Activated T-cell treated with anti-CD3 and anti-CD28 coated beads, Interleukin-2, amount 50 U/mL, for 72 hours (primary cell): ENCODE results near the gene ISG20L2. TPM values are rescaled to one million over a fixed set of nuclear protein-coding genes. Genes with fewer than 3 reads are reported as not detected.

Experiments
- ATAC-seq, 2 donors: fragments of 150-1000 bp; cut with Tn5 transposase; replicated peaks in 1 of 2; 2 replicates each; pipeline ENCODE4 v1.10.0; 2021; ENCODE audit warnings: moderate library complexity in 2 of 2, mild to moderate bottlenecking in 1 of 2
- DNase-seq, 2 donors: peaks; one replicate each; pipeline ENCODE4 v3.0.0; 2021 to 2022; ENCODE audit warnings: mixed read lengths in 1 of 2
- H3K27ac Mint-ChIP-seq: one replicate; pipeline ENCODE4 v1.8.0; 2022; ENCODE audit warnings: mild to moderate bottlenecking, moderate library complexity, mixed read lengths
- H3K27me3 Mint-ChIP-seq: one replicate; pipeline ENCODE4 v1.8.0; 2022; ENCODE audit warnings: low read depth, mixed read lengths
- H3K36me3 Mint-ChIP-seq, 2 donors: one replicate each; pipeline ENCODE4 v1.8.0; 2022; ENCODE audit warnings: mixed read lengths in 2 of 2, mild to moderate bottlenecking in 1 of 2; ENCODE audit not compliant: insufficient read depth in 2 of 2
- H3K4me1 Mint-ChIP-seq: one replicate; pipeline ENCODE4 v1.8.0; 2022; ENCODE audit warnings: low read depth, mixed read lengths
- H3K4me3 Mint-ChIP-seq, 2 donors: one replicate each; pipeline ENCODE4 v1.8.0; 2022; ENCODE audit warnings: mild to moderate bottlenecking in 2 of 2, mixed read lengths in 2 of 2, moderate library complexity in 2 of 2
- H3K9me3 Mint-ChIP-seq, 2 donors: one replicate each; pipeline ENCODE4 v1.8.0; 2022; ENCODE audit warnings: mixed read lengths in 2 of 2
- total RNA-seq, 2 donors: library from RNA; stranded (reverse); gene quantifications; one replicate each; pipeline ENCODE4 v1.2.3, GENCODE V29; 2022

Gene ISG20L2, protein sequence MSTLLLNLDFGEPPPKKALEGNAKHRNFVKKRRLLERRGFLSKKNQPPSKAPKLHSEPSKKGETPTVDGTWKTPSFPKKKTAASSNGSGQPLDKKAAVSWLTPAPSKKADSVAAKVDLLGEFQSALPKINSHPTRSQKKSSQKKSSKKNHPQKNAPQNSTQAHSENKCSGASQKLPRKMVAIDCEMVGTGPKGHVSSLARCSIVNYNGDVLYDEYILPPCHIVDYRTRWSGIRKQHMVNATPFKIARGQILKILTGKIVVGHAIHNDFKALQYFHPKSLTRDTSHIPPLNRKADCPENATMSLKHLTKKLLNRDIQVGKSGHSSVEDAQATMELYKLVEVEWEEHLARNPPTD
- total RNA-seq: 10 to 100 TPM; 36.3 to 37.1 TPM

DNA sequence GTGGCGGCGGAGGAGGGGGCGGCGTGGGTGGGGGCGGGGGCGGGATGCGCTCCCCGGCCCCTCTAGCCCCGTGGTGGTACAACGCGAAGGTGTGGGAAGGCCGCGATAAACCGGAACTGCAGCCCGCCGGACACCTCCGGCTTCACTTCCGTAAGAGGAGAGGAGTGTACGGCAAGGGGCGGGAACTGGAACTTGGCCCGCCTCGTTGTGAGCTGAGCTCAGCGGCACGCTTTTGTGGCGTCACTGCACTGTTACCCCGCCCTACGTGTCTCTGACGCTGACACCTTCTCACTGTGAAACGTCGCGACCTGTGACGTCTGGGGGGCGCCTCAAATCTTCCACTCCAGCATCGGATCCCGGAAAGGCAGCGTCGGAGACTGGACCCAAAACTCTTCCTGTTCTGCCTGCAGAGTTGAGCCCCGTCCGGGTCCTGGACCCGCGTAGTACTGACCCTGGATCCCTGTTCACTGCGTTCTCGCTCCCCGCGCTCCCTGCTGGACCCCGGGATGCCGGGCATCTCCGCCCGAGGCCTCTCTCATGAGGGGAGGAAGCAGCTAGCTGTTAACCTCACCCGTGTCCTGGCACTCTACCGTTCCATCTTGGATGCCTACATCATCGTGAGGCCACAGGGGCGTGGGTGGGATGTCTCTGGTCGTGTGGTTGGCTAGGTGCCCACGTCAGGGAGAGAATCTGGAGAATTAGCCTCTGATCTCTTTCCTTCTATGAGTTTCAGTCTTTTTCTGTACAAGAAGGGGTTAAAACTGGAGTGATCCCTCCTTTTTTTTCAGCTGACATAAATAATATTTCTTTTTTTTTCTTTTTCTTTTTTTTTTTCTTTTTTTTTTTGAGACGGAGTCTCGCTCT, at the start of gene ISG20L2:
Gene ISG20L2, minus strand, starts transcription at position 168 of the 864 bp plus-strand sequence. CDS start 1,114 bp downstream, outside the sequence.
- H3K27me3 Mint-ChIP-seq: no peaks in the 10 kb centered on the region
- peaks cover 22% of the 10 kb centered on the region for H3K4me1 Mint-ChIP-seq
- H3K9me3 Mint-ChIP-seq: no peaks in the 10 kb centered on the region
- H3K36me3 Mint-ChIP-seq: peaks cover 4 to 21% of the 10 kb centered on the region in 2 donors
- DNase-seq: peak; percentile 95 to 97
- peak; percentile 94 to 95 for ATAC-seq
- H3K27ac Mint-ChIP-seq: peak within 1 kb of the TSS; percentile 99
- H3K4me3 Mint-ChIP-seq: peak within 1 kb of the TSS in 1 of 2 donors; percentile 97

DNA sequence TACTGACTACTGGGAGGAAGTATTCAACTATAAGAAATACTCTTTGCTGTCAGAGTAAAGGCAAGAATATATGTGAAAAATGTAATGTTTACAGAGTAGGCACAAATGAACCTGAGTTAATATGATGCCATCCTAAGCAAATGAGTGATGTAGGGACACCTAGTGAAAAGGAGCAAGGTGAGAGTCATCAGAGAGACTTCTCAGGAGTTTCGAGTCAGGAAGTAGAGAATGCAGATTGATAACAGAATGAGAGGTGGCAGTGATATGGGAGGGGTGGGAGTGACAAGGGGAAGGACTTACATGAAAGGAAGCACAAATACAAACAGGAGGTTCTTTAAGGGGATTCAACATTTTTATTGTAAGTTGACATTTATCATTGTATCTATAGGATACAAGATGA, 49.0 kb upstream of the ISG20L2 start:
- peak overlapping the region; percentile 41 for H3K27ac Mint-ChIP-seq
- H3K9me3 Mint-ChIP-seq: no peaks in the 10 kb centered on the region
- H3K4me3 Mint-ChIP-seq: peak overlapping the region in 1 of 2 donors; percentile 0
- peaks cover 60% of the 10 kb centered on the region for H3K4me1 Mint-ChIP-seq
- ATAC-seq: no peak
- H3K36me3 Mint-ChIP-seq: peaks cover 2 to 19% of the 10 kb centered on the region in 2 donors
- DNase-seq: no peak
- H3K27me3 Mint-ChIP-seq: no peaks in the 10 kb centered on the region

DNA sequence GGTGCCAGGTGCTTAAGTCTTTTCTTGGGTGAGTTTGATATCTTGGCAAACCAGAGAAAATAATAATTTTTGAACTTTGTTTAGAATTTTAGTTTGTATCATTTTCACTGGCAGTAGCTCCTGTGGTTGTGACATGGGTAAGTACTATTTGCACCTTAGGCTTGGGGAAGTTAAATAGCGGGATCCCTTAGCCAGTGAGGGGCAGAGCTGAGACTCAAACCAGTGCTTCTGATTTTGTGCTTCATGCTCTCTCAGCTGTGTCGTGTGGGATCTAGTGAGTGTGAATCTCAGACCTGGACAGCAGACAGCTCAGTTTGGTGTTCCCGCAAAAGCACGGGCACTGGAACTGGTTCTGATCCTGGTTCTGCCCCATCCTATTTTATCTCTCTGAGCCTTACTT, 48.4 kb upstream of the ISG20L2 start:
- Mint-ChIP-seq H3K9me3 (no peaks in the 10 kb centered on the region), H3K36me3 (peaks cover 2 to 19% of the 10 kb centered on the region in 2 donors), H3K4me1 (peaks cover 66% of the 10 kb centered on the region), H3K27ac (peak overlapping the region; percentile 19), H3K4me3 (no peak overlapping the region), H3K27me3 (no peaks in the 10 kb centered on the region)
- no peak for ATAC-seq
- no peak for DNase-seq

DNA sequence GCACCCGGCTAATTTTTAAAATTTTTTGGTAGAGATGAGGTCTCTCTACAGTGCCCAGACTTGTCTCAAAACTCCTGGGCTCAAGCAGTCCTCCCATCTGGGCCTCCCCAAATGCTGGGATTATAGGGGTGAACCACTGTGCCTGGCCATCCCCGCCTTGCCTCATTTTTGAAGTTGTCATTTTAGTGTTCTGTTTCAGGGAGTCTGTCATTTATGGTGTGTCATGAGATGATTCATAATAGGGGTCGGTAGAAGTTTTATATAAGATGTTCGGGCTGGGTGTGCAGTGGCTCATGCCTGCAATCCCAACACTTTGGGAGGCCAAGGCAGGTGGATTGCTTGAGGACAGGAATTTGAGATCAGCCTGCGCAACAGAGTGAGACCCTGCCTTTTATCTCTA, 47.2 kb upstream of the ISG20L2 start:
- Mint-ChIP-seq H3K4me3 (peak overlapping the region; percentile 2 to 52), H3K4me1 (peaks cover 64% of the 10 kb centered on the region), H3K36me3 (peaks cover 3 to 15% of the 10 kb centered on the region in 2 donors), H3K27me3 (no peaks in the 10 kb centered on the region), H3K27ac (no peak overlapping the region), H3K9me3 (no peaks in the 10 kb centered on the region)
- ATAC-seq (peak; percentile 75 to 77), DNase-seq (peak in 1 of 2 donors; percentile 14)

DNA sequence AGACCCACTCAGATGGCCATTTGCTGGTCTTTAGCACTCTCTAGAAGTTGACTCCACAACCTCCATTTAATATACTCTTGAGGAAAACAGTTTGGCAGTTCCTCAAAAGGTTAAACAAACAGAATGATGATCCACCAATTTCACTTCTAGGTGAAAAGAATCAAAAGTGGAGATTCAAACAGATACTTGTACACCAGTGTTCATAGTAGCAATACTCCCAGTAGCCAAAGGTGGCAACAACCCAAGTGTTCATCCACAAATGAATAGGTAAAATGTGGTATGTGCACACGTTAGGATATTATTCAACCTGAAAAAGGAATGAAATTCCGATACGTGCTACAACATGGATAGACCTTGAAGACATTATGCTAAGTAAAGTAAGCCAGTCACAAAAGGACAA, 45.0 kb upstream of the ISG20L2 start:
- peak overlapping the region; percentile 81 for H3K27ac Mint-ChIP-seq
- no peaks in the 10 kb centered on the region for H3K9me3 Mint-ChIP-seq
- H3K4me3 Mint-ChIP-seq: peak overlapping the region in 1 of 2 donors; percentile 72
- ATAC-seq (peak; percentile 49 to 67), DNase-seq (no peak)
- peaks cover 85% of the 10 kb centered on the region for H3K4me1 Mint-ChIP-seq
- H3K27me3 Mint-ChIP-seq: no peaks in the 10 kb centered on the region
- H3K36me3 Mint-ChIP-seq: peaks cover 5 to 26% of the 10 kb centered on the region in 2 donors

DNA sequence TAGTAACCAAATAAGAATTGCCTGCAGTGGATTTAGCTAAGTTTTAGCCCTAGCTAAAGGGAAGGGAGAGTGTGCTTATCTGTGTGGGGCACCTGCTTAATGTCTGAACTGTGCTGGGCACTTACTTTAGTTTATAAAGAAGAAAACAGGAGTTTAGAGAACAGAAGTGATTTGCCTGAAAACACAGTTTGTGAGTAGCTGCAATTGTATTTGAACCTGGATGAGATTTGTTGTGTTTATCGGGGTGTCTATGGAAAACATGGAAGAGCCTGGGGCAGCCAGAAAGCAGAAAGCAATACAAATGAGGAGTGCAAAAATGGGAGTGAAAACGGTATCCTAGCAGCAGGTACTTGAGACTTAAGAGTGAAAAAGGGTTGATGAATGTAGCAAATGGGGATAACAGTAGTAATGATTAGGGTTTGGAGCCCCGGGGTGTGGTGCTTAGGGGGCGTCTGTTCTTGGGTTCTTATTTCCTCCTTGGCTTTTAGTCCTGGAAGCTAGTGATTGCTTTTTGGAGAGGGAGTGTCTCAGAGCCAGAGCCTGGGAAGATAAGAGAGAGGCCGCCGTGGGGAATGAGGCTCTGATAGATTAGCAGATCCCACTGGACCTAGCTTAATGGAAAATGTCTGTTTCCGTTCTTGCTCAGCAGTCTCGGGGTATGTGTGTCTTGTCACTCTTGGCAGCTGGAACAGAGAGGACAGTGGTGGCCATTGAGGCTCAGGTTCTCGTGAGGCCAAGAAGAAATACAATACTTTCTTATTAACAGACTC, 44.3 kb upstream of the ISG20L2 start:
- peak overlapping the region; percentile 81 for H3K27ac Mint-ChIP-seq
- no peaks in the 10 kb centered on the region for H3K27me3 Mint-ChIP-seq
- DNase-seq: no peak
- peaks cover 83% of the 10 kb centered on the region for H3K4me1 Mint-ChIP-seq
- H3K36me3 Mint-ChIP-seq: peaks cover 7 to 26% of the 10 kb centered on the region in 2 donors
- ATAC-seq: no peak
- H3K9me3 Mint-ChIP-seq: no peaks in the 10 kb centered on the region
- H3K4me3 Mint-ChIP-seq: peak overlapping the region in 1 of 2 donors; percentile 72

DNA sequence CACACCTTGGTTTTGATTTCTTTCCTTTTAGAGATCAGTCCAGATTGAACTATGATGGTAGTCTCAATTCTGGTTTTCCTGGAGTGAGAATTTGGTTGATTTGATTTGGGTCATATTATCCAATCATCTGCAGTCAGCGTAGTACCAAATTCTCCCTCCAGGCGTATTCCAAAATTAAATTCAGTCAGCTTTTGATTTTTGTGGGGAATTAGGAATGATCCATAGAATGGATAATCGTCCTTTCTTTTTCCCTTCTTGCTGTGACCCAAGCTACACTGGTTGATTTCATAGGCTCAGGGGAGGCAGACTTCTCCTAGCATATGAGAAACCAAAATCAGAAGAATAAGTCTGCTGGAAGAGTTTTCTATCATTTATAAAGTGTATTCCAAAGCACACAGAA, 43.7 kb upstream of the ISG20L2 start:
- Mint-ChIP-seq H3K36me3 (peaks cover 7 to 26% of the 10 kb centered on the region in 2 donors), H3K9me3 (no peaks in the 10 kb centered on the region), H3K4me3 (no peak overlapping the region), H3K27me3 (no peaks in the 10 kb centered on the region), H3K27ac (peak overlapping the region; percentile 1), H3K4me1 (peaks cover 76% of the 10 kb centered on the region)
- ATAC-seq (no peak), DNase-seq (no peak)

DNA sequence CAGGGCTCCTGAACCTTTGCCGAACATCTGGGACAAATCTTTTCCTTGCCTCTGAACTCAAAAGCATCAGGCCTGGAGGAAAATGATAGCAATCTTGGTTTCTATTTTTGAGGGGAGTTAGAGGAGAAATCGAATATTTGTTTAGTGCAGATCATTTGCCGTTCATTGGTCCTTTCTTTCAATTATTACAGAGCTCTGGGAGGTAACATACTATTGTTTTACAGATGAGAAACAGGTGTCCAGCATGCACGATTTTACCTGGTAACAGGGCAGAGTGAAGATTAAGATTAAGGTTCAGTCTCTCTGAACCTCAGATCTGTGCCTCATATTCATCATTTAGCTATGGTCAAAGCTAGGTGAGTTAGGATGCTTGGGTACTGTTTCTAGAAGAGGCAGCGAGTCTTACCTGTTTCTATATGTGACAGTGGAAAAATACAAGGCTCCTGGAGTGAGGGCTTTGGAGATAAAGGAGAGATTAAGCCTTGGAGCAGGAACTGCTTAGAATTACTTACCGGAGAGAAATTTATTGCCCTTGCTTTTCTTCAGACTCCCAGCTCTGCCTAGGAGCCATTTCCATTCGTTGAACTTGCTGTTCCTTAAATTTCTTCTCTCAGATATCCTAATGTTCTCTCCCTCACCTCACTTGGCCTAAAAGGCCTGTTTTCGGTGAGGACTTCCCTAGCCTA, 40.2 kb upstream of the ISG20L2 start:
- no peak overlapping the region for H3K4me3 Mint-ChIP-seq
- no peak for ATAC-seq
- no peaks in the 10 kb centered on the region for H3K9me3 Mint-ChIP-seq
- no peaks in the 10 kb centered on the region for H3K27me3 Mint-ChIP-seq
- no peak for DNase-seq
- H3K36me3 Mint-ChIP-seq: peaks cover 7 to 26% of the 10 kb centered on the region in 2 donors
- peak overlapping the region; percentile 95 for H3K27ac Mint-ChIP-seq
- H3K4me1 Mint-ChIP-seq: peaks cover 62% of the 10 kb centered on the region

DNA sequence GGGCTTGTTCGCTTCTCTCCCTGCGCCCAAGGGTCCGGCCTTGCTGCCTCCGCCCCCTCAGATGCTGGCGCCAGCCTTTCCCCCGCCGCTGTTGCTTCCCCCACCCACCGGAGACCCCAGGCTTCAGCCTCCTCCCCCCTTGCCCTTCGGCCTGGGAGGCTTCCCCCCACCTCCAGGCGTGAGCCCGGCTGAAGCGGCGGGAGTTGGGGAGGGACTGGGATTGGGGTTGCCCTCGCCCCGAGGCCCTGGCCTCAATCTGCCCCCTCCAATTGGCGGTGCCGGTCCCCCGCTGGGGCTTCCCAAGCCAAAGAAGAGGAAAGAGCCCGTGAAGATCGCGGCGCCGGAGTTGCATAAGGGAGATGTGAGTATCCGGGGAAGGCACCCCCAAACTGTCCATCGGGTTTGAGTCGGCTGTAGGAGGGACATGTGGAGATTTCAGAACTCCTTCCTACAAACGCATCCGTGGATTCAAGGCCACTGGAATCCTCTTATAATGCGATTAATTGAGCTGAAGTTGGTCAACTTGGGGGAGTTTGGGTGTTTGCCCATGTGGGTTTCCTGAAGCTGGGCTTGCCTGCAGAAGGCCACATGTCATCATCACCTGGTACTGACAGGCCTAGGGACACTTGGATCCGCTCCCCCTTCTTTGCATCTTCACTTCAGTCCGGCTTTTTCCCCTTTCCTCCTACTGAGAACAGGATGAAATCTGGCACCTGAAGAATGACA, 39.5 kb upstream of the ISG20L2 start:
- Mint-ChIP-seq H3K9me3 (no peaks in the 10 kb centered on the region), H3K4me1 (peaks cover 55% of the 10 kb centered on the region), H3K4me3 (no peak overlapping the region), H3K27me3 (no peaks in the 10 kb centered on the region), H3K27ac (peak overlapping the region; percentile 95), H3K36me3 (peaks cover 7 to 22% of the 10 kb centered on the region in 2 donors)
- ATAC-seq (peak in 1 of 2 donors; percentile 8), DNase-seq (peak; percentile 33 to 40)

DNA sequence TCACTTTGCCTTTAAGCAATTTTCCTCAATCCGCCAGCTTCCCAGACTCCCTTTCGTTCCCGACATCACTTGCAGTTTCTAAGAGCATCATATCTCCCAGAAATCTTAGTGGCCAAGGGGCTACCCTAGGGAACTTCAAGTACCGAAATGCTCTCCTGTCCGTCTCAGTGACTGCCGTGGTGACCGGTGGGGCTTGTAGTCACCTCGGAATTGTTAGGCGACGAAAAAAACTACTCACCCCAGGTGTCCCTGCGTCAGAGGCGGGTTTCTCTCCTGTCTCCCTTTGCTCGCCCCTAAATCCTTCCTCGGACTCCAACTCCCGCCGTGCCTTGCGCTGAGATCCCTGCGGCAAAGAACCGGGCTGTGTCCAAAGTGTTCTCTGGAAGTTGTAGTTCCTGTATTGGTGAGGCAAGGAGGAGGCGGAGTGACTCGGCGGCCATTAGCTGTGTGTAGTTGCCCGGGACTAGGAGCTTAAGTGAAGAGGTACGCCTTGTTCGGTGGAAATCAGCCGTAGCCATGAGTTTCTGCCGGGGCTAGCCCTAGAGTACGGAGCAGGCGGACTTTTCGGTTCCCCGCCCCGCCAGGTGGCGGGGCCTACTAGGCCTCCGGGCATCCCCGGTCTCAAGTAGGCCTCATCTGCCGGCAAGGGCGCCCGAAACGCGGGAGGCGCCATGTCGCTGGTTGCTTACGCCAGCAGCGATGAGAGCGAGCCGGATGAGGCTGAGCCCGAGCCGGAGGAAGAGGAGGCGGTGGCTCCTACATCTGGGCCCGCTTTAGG, 38.7 kb upstream of the ISG20L2 start, which contains the start of gene PRCC:
Gene PRCC, plus strand, starts transcription at position 435 of the 778 bp plus-strand sequence. Its CDS starts 237 bp downstream, at position 672.
- Mint-ChIP-seq H3K9me3 (no peaks in the 10 kb centered on the region), H3K4me3 (no peak within 1 kb of the TSS), H3K36me3 (peaks cover 7 to 17% of the 10 kb centered on the region in 2 donors), H3K27me3 (no peaks in the 10 kb centered on the region), H3K4me1 (peaks cover 48% of the 10 kb centered on the region), H3K27ac (peak within 1 kb of the TSS; percentile 95)
- peak; percentile 95 to 98 for DNase-seq
- ATAC-seq: peak; percentile 96
